HCT116 (cell line): Measurements from ENCODE around the gene DOCK10. TPM values are rescaled to one million over a fixed set of nuclear protein-coding genes. Genes with fewer than 3 reads are reported as not detected.

Experiments
- ATAC-seq: fragments of 200-7000 bp; cut with Tn5 transposase; 2 replicates; pipeline ENCODE4 v1.9.1; 2020; ENCODE audit warnings: mild to moderate bottlenecking, moderate library complexity
- BruUV-seq: library from RNA; stranded (reverse); fragments of 400-500 nt; replicated peaks from 2 replicates; lab custom pipeline; 2021; lab: Mats Ljungman, UMichigan
- CTCF ChIA-PET: fragments of 300-600 bp; sonication (Branson Sonifier 250); formaldehyde crosslinking; loops from one replicate; lab custom pipeline; 2021; ENCODE audit warnings: antibody characterized with exemption; lab: Charles Lee
- POLR2A ChIA-PET: fragments of 300-600, 350-600 bp; sonication (Branson Sonifier 250); formaldehyde crosslinking; loops from one replicate; lab custom pipeline; 2021; ENCODE audit warnings: antibody characterized with exemption; lab: Charles Lee
- RAD21 ChIA-PET, 2 experiments: fragments of 300-600 bp; sonication (Branson Sonifier 250); formaldehyde crosslinking; loops; one replicate each; lab custom pipeline; 2023; ENCODE audit warnings: low total read pairs in 2 of 2; ENCODE audit not compliant: uncharacterized antibody in 2 of 2, unreplicated experiment in 2 of 2, low non-redundant PET in 1 of 2; lab: Charles Lee
- DNase-seq: peaks from one replicate; pipeline ENCODE4 v3.0.0-alpha.2; 2010; ENCODE audit warnings: low read depth, low spot score
- H2AFZ ChIP-seq: fragments of 200-600 bp; shearing (Covaris generic), sonication (generic); 2 replicates; pipeline ENCODE4 v1.6.1; 2017; ENCODE audit warnings: low read depth, mixed run types, mixed read lengths, antibody characterized with exemption, low read length; ENCODE audit not compliant: poor library complexity, severe bottlenecking
- H3K27ac ChIP-seq: 2 replicates; pipeline ENCODE4 v1.5.1; 2012; ENCODE audit warnings: low read depth, low read length
- H3K27me3 ChIP-seq: fragments of 200-600 bp; sonication (generic); 2 replicates; pipeline ENCODE4 v1.6.1; 2016; ENCODE audit warnings: mixed run types, low read length, mixed read lengths; ENCODE audit not compliant: insufficient read depth
- H3K36me3 ChIP-seq, 2 experiments: fragments of 200-500 bp in 1 of 2; fragments of 200-600 bp in 1 of 2; sonication (Bioruptor generic) in 1 of 2; sonication (generic) in 1 of 2; 2 replicates each; pipeline versions ENCODE4 v1.5.1 to v1.6.1; 2014 to 2016; ENCODE audit warnings: low read length in 2 of 2, inconsistent platforms in 1 of 2, mixed read lengths in 1 of 2, mixed run types in 1 of 2; ENCODE audit not compliant: insufficient read depth in 2 of 2, control insufficient read depth in 1 of 2
- H3K4me1 ChIP-seq, 2 experiments: fragments of 200-600 bp in 1 of 2; sonication (generic) in 1 of 2; 2 replicates each; pipeline versions ENCODE4 v1.5.1 to v1.6.1; 2012 to 2017; ENCODE audit warnings: low read length in 2 of 2, inconsistent platforms in 1 of 2, mild to moderate bottlenecking in 1 of 2, mixed read lengths in 1 of 2, mixed run types in 1 of 2, moderate library complexity in 1 of 2; ENCODE audit not compliant: insufficient read depth in 2 of 2, control insufficient read depth in 1 of 2
- H3K4me2 ChIP-seq: fragments of 200-600 bp; sonication (generic); 2 replicates; pipeline ENCODE4 v1.6.1; 2017; ENCODE audit warnings: mixed run types, low read length, mixed read lengths
- H3K4me3 ChIP-seq, 2 experiments: fragments of 200-600 bp in 1 of 2; sonication (generic) in 1 of 2; replicated peaks in 1 of 2; 2 replicates each; pipeline ENCODE4 v1.5.1; 2011 to 2016; ENCODE audit warnings: low read length in 2 of 2, control low read depth in 1 of 2, low read depth in 1 of 2, mild to moderate bottlenecking in 1 of 2, mixed read lengths in 1 of 2, mixed run types in 1 of 2
- H3K79me2 ChIP-seq: fragments of 200-600 bp; sonication (generic); 2 replicates; pipeline ENCODE4 v1.6.1; 2017; ENCODE audit warnings: mild to moderate bottlenecking, mixed run types, low read length, moderate library complexity, mixed read lengths; ENCODE audit not compliant: insufficient read depth
- H3K9ac ChIP-seq: fragments of 200-600 bp; sonication (generic); 2 replicates; pipeline ENCODE4 v1.6.1; 2016; ENCODE audit warnings: low read length, mixed read lengths
- H3K9me2 ChIP-seq: fragments of 200-600 bp; sonication (generic), shearing (Covaris generic); 2 replicates; pipeline ENCODE4 v1.6.1; 2017; ENCODE audit warnings: mixed run types, mild to moderate bottlenecking, moderate library complexity; ENCODE audit not compliant: insufficient read depth
- H3K9me3 ChIP-seq, 2 experiments: fragments of 200-500 bp in 1 of 2; fragments of 200-600 bp in 1 of 2; sonication (Bioruptor generic) in 1 of 2; sonication (generic) in 1 of 2; 2 replicates each; pipeline ENCODE4 v1.6.1; 2014 to 2017; ENCODE audit warnings: low read length in 2 of 2, mixed read lengths in 2 of 2, inconsistent platforms in 1 of 2, low read depth in 1 of 2, mild to moderate bottlenecking in 1 of 2, mixed run types in 1 of 2, moderate library complexity in 1 of 2; ENCODE audit not compliant: control insufficient read depth in 1 of 2, insufficient read depth in 1 of 2
- H4K20me1 ChIP-seq: fragments of 200-600 bp; sonication (generic), shearing (Covaris generic); 2 replicates; pipeline ENCODE4 v1.6.1; 2017; ENCODE audit warnings: mixed run types, mild to moderate bottlenecking, moderate library complexity; ENCODE audit not compliant: insufficient read depth
- CEBPB ChIP-seq: IDR thresholded peaks from 2 replicates; pipeline ENCODE4 v1.6.1; 2012; ENCODE audit warnings: low read depth
- EGR1 ChIP-seq: IDR thresholded peaks from 2 replicates; pipeline ENCODE4 v1.6.1; 2012; ENCODE audit warnings: low read depth
- ELF1 ChIP-seq: IDR thresholded peaks from 2 replicates; pipeline ENCODE4 v1.6.1; 2012; ENCODE audit warnings: low read depth, borderline replicate concordance
- EZH2phosphoT487 ChIP-seq: fragments of 200-600 bp; IDR thresholded peaks from 2 replicates; pipeline ENCODE4 v1.6.1; 2018; ENCODE audit warnings: antibody characterized with exemption, borderline replicate concordance
- FOSL1 ChIP-seq: IDR thresholded peaks from 2 replicates; pipeline ENCODE4 v1.6.1; 2012; ENCODE audit warnings: low read depth
- JUND ChIP-seq: IDR thresholded peaks from 2 replicates; pipeline ENCODE4 v1.6.1; 2012
- POLR2A ChIP-seq: IDR thresholded peaks from 2 replicates; pipeline ENCODE4 v1.7.0; 2011; ENCODE audit warnings: borderline replicate concordance; ENCODE audit not compliant: insufficient read depth, insufficient read length; ENCODE audit errors: extremely low read depth
- POLR2AphosphoS5 ChIP-seq: IDR thresholded peaks from 2 replicates; pipeline ENCODE4 v1.6.1; 2011; ENCODE audit warnings: mild to moderate bottlenecking, low read depth, low read length, moderate library complexity
- RAD21 ChIP-seq: IDR thresholded peaks from 2 replicates; pipeline ENCODE4 v1.6.1; 2012; ENCODE audit warnings: low read depth, mild to moderate bottlenecking
- SIN3A ChIP-seq: IDR thresholded peaks from 2 replicates; pipeline ENCODE4 v1.6.1; 2012; ENCODE audit warnings: low read depth
- SP1 ChIP-seq: IDR thresholded peaks from 2 replicates; pipeline ENCODE4 v1.6.1; 2012; ENCODE audit warnings: low read depth
- ZFX ChIP-seq: fragments of 450-650 bp; IDR thresholded peaks from 2 replicates; pipeline ENCODE4 v1.6.1; 2017
- ZNF274 ChIP-seq: fragments of 200-500 bp; sonication (Bioruptor generic); IDR thresholded peaks from 2 replicates; pipeline ENCODE4 v1.6.1; 2014; ENCODE audit warnings: mild to moderate bottlenecking, low read depth, low read length, inconsistent platforms
- intact Hi-C: fragments of 100-400 bp; cut with micrococcal nuclease; formaldehyde crosslinking; loops from 2 replicates; pipeline ENCODE4 v1.10.0; 2022
- total RNA-seq: library from RNA; stranded (reverse); gene quantifications from one replicate; pipeline ENCODE4 v1.2.1, GENCODE V29; 2021; ENCODE audit not compliant: unreplicated experiment
- TF ChIP-seq, protein P1 (sequence below): IDR thresholded peaks from 2 replicates; pipeline ENCODE4 v1.6.1; 2012
- TF ChIP-seq, protein P2 (sequence below): IDR thresholded peaks from 2 replicates; pipeline ENCODE4 v1.6.1; 2011; ENCODE audit warnings: mild to moderate bottlenecking, low read length, moderate library complexity; ENCODE audit not compliant: insufficient replicate concordance; ENCODE audit errors: extremely low read depth
- TF ChIP-seq, protein P3 (sequence below): IDR thresholded peaks from 2 replicates; pipeline ENCODE4 v1.6.1; 2012; ENCODE audit warnings: low read depth
- TF ChIP-seq, protein P4 (sequence below), 3 experiments: fragments of 200-600 bp in 1 of 3; sonication (generic) in 1 of 3; IDR thresholded peaks in 2 of 3; conservative IDR thresholded peaks in 1 of 3; 2 replicates each; pipeline ENCODE4 v1.5.1; 2012 to 2017; ENCODE audit warnings: low read depth in 2 of 3, low read length in 2 of 3, antibody characterized with exemption in 1 of 3, borderline replicate concordance in 1 of 3, control low read depth in 1 of 3, mild to moderate bottlenecking in 1 of 3, mixed read lengths in 1 of 3, mixed run types in 1 of 3, moderate library complexity in 1 of 3; ENCODE audit not compliant: insufficient read depth in 1 of 3

The DOCK10 gene
- total RNA-seq, 1 experiment from 2014 or later, result 0.54 TPM

DNA sequence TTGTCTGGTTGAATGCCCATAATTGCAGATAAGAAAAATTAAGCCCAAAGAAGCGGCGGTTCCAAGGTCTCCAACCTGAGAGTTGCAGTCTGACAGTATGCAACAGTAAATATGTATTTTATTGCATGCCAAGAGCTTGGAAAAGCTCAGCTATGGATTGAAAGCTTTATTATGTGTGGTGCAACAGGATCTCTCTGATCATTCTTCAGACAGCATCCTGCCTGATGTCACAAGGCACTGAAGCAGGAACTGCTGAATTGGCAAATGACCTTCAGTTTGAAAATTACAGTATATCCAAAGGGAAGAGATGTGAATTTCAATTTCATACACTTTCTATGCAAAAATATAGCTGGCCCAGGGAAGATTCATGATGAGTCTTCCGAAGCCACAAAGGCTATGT, 42.5 kb downstream of the DOCK10 start:
- intact Hi-C loops, result loop anchor here (10.0 kb wide), 2 partner anchors 225 to 1025 kb away; no protein-coding TSS in a partner anchor

More for the DNA sequence above, 42.5 kb downstream of the DOCK10 start:
- Histone ChIP-seq H3K9me3 (no peaks in the 10 kb centered on the region), H3K9me2 (no peaks in the 10 kb centered on the region), H3K9ac (no peak overlapping the region), H3K4me2 (no peak overlapping the region), H3K27ac (no peak overlapping the region), H3K4me3 (no peak overlapping the region), H3K79me2 (no peaks in the 10 kb centered on the region), H2AFZ (no peak overlapping the region), H4K20me1 (no peaks in the 10 kb centered on the region), H3K4me1 (no peaks in the 10 kb centered on the region), H3K36me3 (no peaks in the 10 kb centered on the region), H3K27me3 (no peaks in the 10 kb centered on the region)
- TF ChIP-seq, protein P1, sequence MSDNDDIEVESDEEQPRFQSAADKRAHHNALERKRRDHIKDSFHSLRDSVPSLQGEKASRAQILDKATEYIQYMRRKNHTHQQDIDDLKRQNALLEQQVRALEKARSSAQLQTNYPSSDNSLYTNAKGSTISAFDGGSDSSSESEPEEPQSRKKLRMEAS, result no peak
- no peak for TF ChIP-seq SIN3A
- TF ChIP-seq CEBPB, result no peak
- TF ChIP-seq SP1, result no peak
- no peak for TF ChIP-seq FOSL1
- TF ChIP-seq, protein P2, sequence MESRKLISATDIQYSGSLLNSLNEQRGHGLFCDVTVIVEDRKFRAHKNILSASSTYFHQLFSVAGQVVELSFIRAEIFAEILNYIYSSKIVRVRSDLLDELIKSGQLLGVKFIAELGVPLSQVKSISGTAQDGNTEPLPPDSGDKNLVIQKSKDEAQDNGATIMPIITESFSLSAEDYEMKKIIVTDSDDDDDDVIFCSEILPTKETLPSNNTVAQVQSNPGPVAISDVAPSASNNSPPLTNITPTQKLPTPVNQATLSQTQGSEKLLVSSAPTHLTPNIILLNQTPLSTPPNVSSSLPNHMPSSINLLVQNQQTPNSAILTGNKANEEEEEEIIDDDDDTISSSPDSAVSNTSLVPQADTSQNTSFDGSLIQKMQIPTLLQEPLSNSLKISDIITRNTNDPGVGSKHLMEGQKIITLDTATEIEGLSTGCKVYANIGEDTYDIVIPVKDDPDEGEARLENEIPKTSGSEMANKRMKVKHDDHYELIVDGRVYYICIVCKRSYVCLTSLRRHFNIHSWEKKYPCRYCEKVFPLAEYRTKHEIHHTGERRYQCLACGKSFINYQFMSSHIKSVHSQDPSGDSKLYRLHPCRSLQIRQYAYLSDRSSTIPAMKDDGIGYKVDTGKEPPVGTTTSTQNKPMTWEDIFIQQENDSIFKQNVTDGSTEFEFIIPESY, result no peak
- TF ChIP-seq, protein P3, sequence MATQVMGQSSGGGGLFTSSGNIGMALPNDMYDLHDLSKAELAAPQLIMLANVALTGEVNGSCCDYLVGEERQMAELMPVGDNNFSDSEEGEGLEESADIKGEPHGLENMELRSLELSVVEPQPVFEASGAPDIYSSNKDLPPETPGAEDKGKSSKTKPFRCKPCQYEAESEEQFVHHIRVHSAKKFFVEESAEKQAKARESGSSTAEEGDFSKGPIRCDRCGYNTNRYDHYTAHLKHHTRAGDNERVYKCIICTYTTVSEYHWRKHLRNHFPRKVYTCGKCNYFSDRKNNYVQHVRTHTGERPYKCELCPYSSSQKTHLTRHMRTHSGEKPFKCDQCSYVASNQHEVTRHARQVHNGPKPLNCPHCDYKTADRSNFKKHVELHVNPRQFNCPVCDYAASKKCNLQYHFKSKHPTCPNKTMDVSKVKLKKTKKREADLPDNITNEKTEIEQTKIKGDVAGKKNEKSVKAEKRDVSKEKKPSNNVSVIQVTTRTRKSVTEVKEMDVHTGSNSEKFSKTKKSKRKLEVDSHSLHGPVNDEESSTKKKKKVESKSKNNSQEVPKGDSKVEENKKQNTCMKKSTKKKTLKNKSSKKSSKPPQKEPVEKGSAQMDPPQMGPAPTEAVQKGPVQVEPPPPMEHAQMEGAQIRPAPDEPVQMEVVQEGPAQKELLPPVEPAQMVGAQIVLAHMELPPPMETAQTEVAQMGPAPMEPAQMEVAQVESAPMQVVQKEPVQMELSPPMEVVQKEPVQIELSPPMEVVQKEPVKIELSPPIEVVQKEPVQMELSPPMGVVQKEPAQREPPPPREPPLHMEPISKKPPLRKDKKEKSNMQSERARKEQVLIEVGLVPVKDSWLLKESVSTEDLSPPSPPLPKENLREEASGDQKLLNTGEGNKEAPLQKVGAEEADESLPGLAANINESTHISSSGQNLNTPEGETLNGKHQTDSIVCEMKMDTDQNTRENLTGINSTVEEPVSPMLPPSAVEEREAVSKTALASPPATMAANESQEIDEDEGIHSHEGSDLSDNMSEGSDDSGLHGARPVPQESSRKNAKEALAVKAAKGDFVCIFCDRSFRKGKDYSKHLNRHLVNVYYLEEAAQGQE, result no peak
- no peak for TF ChIP-seq POLR2A
- TF ChIP-seq ELF1, result no peak
- TF ChIP-seq ZNF274, result no peak
- no peak for TF ChIP-seq JUND
- no peak for TF ChIP-seq ZFX
- no peak for TF ChIP-seq EGR1
- no peak for TF ChIP-seq EZH2phosphoT487
- TF ChIP-seq POLR2AphosphoS5, result no peak
- TF ChIP-seq RAD21, result no peak
- TF ChIP-seq, protein P4, sequence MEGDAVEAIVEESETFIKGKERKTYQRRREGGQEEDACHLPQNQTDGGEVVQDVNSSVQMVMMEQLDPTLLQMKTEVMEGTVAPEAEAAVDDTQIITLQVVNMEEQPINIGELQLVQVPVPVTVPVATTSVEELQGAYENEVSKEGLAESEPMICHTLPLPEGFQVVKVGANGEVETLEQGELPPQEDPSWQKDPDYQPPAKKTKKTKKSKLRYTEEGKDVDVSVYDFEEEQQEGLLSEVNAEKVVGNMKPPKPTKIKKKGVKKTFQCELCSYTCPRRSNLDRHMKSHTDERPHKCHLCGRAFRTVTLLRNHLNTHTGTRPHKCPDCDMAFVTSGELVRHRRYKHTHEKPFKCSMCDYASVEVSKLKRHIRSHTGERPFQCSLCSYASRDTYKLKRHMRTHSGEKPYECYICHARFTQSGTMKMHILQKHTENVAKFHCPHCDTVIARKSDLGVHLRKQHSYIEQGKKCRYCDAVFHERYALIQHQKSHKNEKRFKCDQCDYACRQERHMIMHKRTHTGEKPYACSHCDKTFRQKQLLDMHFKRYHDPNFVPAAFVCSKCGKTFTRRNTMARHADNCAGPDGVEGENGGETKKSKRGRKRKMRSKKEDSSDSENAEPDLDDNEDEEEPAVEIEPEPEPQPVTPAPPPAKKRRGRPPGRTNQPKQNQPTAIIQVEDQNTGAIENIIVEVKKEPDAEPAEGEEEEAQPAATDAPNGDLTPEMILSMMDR (IDR thresholded peaks at IDR 0.05 in 2 of 3, conservative IDR thresholded peaks at IDR 0.05 in 1 of 3; ENCODE audit: borderline replicate concordance in 1 of 3, insufficient read depth in 1 of 3, low read depth in 2 of 3, low read length in 2 of 3), result no peak
- ATAC-seq (no peak), DNase-seq (no peak)
- CTCF ChIA-PET, result no interaction called here
- no TSS peak for BruUV-seq
- RAD21 ChIA-PET, result no interaction called here
- POLR2A ChIA-PET, result no interaction called here
